Kidney (tissue), 14 donors: ENCODE data around the gene MYLK4. TPM values are rescaled to one million over a fixed set of nuclear protein-coding genes. Genes with fewer than 3 reads are reported as not detected.

ENCODE experiments used
- DNase-seq, 5 donors: peaks; one replicate each; pipeline ENCODE4 v3.0.0-alpha.2; 2013 to 2020
- FAIRE-seq: peaks from 2 replicates; lab custom pipeline; 2012; peaks lifted over from hg19 to GRCh38; lab: Jason Lieb, UNC
- H3K27ac ChIP-seq, 2 donors: one replicate each; pipeline ENCODE4 v1.7.0; 2013; ENCODE audit warnings: low read depth in 2 of 2, low read length in 2 of 2, inconsistent platforms in 1 of 2
- H3K27me3 ChIP-seq: one replicate; pipeline ENCODE4 v1.7.1; 2013; ENCODE audit warnings: low read length, inconsistent platforms; ENCODE audit not compliant: control insufficient read depth, insufficient read depth
- H3K36me3 ChIP-seq, 3 donors: one replicate each; pipeline versions ENCODE4 v1.7.0 to v1.7.1; 2013; ENCODE audit warnings: low read length in 3 of 3, control low read depth in 1 of 3, inconsistent platforms in 1 of 3; ENCODE audit not compliant: insufficient read depth in 3 of 3, control insufficient read depth in 2 of 3
- H3K4me1 ChIP-seq, 3 donors: one replicate each; pipeline versions ENCODE4 v1.7.0 to v1.7.1; 2013; ENCODE audit warnings: low read length in 3 of 3, inconsistent platforms in 1 of 3, low read depth in 1 of 3; ENCODE audit not compliant: control insufficient read depth in 2 of 3, insufficient read depth in 2 of 3
- H3K4me3 ChIP-seq, 3 donors: one replicate each; pipeline versions ENCODE4 v1.7.0 to v1.8.1; 2013; ENCODE audit warnings: low read length in 3 of 3, control low read depth in 1 of 3, inconsistent platforms in 1 of 3
- H3K9ac ChIP-seq, 3 donors: one replicate each; pipeline versions ENCODE4 v1.7.0 to v1.7.1; 2013; ENCODE audit warnings: low read length in 3 of 3, control low read depth in 1 of 3, inconsistent platforms in 1 of 3
- H3K9me3 ChIP-seq, 3 donors: one replicate each; pipeline versions ENCODE4 v1.7.0 to v1.7.1; 2013; ENCODE audit warnings: low read length in 3 of 3, control low read depth in 1 of 3, inconsistent platforms in 1 of 3; ENCODE audit not compliant: control insufficient read depth in 2 of 3, insufficient read depth in 1 of 3
- intact Hi-C: fragments of 100-400 bp; cut with DNase I; formaldehyde crosslinking; loops from one replicate; pipeline ENCODE4 v1.11.1; 2022
- polyA plus RNA-seq: library from polyadenylated mRNA; stranded (reverse); fragments of 350-450 nt; fragmentation: Illumina TruSeq; extraction: RNeasy Lipid Tissue Mini Kit (QIAGEN cat#74804); gene quantifications from one replicate; pipeline ENCODE4 v1.2.3, GENCODE V29; 2014; ENCODE audit warnings: low read depth, low replicate concordance; ENCODE audit not compliant: insufficient read depth
- total RNA-seq: library from RNA; stranded (reverse); fragmentation: NEBNext Ultra II Directional; extraction: Animal tissue kit (Norgen Biotek cat#: 25700); gene quantifications from one replicate; pipeline ENCODE4 v1.2.1, GENCODE V29; 2021
- TF ChIP-seq, protein P1 (sequence below): IDR thresholded peaks from 3 replicates; pipeline ENCODE4 v1.5.1; 2012; ENCODE audit warnings: mild to moderate bottlenecking, moderate library complexity, borderline replicate concordance; ENCODE audit not compliant: insufficient read depth; ENCODE audit errors: extremely low read depth
- donor health status: control.
- donor health status: control.
- donor health status: control.
- donor health status: control.
- donor health status: control.
- donor health status: DM: yes; HTN: yes; CAD: no.
- donor health status: Normal renal cell carcinoma (clear cell type).

MYLK4 gene
- total and polyA plus RNA-seq, 2 donors from 2014 or later = 1.1 to 1.3 TPM

DNA sequence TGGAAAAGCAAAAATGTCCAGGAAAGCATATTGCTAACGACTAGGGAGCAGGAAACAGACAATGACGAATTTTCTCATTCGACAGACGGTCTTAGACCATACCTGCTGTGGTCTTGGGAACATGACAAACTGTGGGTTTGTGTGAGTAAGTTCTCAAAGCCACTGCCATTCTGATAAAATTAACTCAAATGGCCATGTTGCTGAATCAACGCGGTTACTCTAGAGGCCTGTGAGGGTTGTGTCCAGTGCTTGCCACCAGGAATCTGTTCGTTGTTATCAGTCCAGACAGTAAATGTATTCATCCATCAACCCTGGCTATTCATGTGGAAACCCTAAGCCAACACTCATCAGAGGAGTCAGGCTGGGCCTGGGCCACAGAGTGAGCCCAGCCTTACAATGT, 124.3 kb downstream of the MYLK4 start:
- H3K27me3 ChIP-seq = no peaks in the 10 kb centered on the region

DNA sequence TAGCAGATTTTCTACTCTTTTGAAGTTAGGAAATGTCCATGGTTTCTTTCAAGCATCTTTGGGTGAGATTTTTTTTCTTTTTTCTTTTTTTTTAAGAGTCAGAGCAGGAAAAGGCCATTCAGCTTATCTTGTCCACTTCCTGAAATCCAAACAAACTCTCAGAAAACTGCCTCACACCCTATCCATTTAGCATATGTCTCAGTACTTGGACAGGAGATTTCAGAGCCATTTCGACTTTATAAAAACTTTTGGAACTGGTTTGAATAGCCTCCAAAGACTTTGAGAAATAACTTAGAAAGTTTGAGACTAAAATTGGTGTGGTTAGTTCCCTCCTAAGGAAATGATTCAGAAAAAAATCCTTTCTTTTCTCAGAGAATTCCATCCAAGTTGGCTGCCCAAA, 125.1 kb downstream of the MYLK4 start:
- DNase-seq (no peak), FAIRE-seq (no peak)
- TF ChIP-seq, protein P1, sequence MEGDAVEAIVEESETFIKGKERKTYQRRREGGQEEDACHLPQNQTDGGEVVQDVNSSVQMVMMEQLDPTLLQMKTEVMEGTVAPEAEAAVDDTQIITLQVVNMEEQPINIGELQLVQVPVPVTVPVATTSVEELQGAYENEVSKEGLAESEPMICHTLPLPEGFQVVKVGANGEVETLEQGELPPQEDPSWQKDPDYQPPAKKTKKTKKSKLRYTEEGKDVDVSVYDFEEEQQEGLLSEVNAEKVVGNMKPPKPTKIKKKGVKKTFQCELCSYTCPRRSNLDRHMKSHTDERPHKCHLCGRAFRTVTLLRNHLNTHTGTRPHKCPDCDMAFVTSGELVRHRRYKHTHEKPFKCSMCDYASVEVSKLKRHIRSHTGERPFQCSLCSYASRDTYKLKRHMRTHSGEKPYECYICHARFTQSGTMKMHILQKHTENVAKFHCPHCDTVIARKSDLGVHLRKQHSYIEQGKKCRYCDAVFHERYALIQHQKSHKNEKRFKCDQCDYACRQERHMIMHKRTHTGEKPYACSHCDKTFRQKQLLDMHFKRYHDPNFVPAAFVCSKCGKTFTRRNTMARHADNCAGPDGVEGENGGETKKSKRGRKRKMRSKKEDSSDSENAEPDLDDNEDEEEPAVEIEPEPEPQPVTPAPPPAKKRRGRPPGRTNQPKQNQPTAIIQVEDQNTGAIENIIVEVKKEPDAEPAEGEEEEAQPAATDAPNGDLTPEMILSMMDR = no peak
- no peaks in the 10 kb centered on the region for H3K36me3 ChIP-seq
- intact Hi-C loops = no loop called here
- H3K4me3 ChIP-seq = no peak overlapping the region
- no peaks in the 10 kb centered on the region for H3K9me3 ChIP-seq
- no peaks in the 10 kb centered on the region for H3K4me1 ChIP-seq
- H3K27ac ChIP-seq = no peak overlapping the region
- H3K27me3 ChIP-seq = no peaks in the 10 kb centered on the region
- no peak overlapping the region for H3K9ac ChIP-seq

More for the DNA sequence above, 124.3 kb downstream of the MYLK4 start:
- Histone ChIP-seq H3K9me3 (no peaks in the 10 kb centered on the region), H3K27ac (no peak overlapping the region), H3K36me3 (no peaks in the 10 kb centered on the region), H3K4me3 (no peak overlapping the region), H3K4me1 (no peaks in the 10 kb centered on the region), H3K9ac (no peak overlapping the region)
- intact Hi-C loops = no loop called here
- no peak for FAIRE-seq
- TF ChIP-seq, protein P1 = no peak
- no peak for DNase-seq

DNA sequence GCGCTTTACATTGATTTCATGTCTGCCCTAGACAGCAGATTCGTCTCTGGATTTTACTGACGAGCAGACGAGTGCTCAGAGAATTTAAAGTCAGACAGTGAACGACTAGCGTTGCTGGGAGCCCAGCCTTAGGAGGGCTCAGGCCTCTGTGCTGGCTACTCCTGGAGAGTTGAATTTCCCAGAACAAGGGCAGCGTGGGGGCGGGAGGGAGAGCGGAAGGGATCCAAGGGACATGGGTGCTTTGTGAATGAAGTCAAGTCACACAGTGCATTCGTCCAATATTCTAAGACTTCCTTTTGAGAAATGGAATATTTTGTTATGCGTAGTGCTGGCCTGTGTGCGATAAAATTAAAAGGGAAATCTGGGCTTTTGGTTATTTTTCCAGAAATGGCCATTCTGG, 126.5 kb downstream of the MYLK4 start:
- intact Hi-C loops = no loop called here
- Histone ChIP-seq H3K4me1 (no peaks in the 10 kb centered on the region), H3K36me3 (no peaks in the 10 kb centered on the region), H3K9me3 (no peaks in the 10 kb centered on the region), H3K4me3 (no peak overlapping the region), H3K27me3 (no peaks in the 10 kb centered on the region), H3K9ac (no peak overlapping the region), H3K27ac (no peak overlapping the region)
- FAIRE-seq (no peak), DNase-seq (no peak)
- TF ChIP-seq, protein P1 = no peak

DNA sequence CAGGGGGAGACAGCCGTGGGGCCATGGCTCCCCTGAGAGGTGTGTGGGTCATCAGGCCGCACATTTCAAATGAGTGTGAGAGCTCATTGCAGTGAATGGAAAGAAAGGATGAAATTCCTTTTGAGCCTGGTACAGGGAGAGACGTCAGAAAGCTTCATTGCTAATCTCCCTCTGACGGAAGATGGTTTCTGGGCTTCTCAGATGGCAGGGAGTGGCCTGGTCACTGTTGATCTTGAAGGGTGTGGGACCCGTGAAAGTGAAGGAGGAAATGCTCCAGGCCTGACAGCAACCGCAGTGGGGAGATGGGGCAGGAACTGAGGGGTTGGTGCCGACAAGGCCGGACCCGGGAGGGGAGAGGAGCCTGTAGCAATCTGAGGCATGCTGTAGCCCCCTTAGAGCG, 127.4 kb downstream of the MYLK4 start:
- Histone ChIP-seq H3K27me3 (no peaks in the 10 kb centered on the region), H3K27ac (no peak overlapping the region), H3K4me1 (no peaks in the 10 kb centered on the region), H3K4me3 (no peak overlapping the region), H3K9ac (no peak overlapping the region), H3K36me3 (no peaks in the 10 kb centered on the region), H3K9me3 (no peaks in the 10 kb centered on the region)
- TF ChIP-seq, protein P1 = no peak
- intact Hi-C loops = no loop called here
- no peak for FAIRE-seq
- DNase-seq = no peak
